GM18505 (cell line): ENCODE data around the gene MBD4.

Experiments
- ATAC-seq: cut with Tn5 transposase; IDR thresholded peaks from one replicate; pipeline ENCODE4 v1.9.1; 2021; ENCODE audit not compliant: unreplicated experiment
- POLR2A ChIP-seq: IDR thresholded peaks from 4 replicates; pipeline ENCODE4 v1.6.1; 2011; ENCODE audit warnings: borderline replicate concordance; ENCODE audit not compliant: insufficient read depth, insufficient read length; ENCODE audit errors: extremely low read depth

The MBD4 gene

DNA sequence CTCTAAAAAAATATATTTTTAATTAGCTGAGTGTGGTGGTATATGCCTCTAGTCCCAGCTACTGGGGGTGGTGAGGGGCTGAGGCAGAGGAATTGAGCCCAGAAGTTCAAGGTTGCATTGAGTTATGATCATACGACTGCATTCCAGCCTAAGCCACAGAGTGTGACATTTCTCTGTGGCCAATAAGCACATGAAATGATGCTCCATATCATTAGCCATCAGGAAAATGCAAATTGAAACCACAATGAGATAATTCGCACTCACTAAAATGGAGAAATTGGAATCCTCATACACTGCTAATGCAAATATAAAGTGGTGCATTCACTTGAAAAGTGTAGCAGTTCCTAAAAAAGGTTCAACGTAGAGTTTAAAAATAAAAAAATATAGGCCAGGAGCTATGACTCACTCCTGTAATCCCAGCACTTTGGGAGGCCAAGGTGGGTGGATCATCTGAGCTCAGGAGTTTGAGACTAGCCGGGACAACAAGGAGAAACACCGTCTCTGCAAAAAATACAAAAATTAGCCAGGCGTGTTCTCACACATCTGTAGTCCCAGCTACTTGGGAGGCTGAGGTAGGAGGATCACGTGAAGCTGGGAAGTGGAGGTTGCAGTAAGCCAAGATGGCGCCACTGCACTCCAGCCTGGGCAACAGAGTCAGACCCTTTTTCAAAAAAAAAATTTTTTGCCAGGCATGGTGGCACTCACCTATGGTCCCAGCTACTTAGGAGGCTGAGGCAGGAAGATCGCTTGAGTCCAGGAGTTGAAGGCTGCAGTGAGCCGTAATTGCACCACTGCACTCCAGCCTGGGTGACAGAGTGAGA, 35.4 kb upstream of the MBD4 start:
- no peak for TF ChIP-seq POLR2A
- ATAC-seq = no peak

DNA sequence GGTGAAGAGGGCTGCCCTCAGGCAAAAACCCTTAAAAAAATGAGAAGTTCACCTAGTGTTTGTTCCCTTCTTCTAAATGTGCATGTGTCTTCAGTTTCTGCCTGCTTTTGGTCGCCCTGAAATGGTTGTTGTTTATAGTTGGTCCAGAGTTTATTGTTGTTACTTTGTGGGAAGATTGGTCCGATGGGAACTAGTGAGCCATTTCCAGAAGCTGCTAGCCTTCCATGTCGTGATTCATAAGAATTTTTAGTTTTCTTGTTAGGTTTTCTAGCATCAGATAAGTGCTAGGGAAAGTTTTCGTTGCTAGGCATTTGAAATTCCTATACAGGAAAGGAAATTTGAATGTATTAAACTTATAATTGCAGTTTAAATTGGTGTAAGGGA, 34.0 kb upstream of the MBD4 start:
- TF ChIP-seq POLR2A = no peak
- no peak for ATAC-seq

DNA sequence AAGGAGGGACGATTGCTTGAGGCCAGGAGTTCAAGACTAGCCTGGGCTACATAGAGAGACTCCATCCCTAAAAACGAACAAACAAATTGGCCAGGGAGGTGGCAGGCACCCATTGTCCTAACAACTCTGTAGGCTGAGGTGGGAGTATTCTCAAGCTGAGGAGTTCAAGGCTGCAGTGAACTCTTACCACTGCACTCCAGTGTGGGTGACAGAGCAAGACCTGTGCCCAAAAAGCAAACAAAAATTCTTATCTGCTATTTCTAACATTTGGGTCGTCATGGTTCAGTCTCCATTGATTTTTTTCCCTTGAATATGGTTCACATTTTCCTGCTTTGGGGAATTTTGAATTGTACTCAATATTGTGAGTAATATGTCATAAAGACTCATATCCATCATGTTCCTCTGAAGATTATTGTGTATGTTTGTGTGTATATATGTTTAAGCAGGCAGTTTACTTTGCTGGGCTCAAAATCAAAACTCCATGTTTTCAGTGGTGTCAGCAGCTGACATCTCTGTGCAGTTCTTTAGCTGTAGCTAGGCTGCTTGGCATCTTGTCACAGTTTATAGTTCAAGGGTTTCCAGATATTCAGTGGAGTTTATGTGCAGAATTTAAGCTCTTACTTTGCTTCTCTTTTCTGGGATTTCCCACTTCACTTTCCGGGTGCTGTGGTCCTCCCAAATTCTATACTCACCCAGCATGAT, 33.5 kb upstream of the MBD4 start:
- TF ChIP-seq POLR2A = no peak
- ATAC-seq = no peak

DNA sequence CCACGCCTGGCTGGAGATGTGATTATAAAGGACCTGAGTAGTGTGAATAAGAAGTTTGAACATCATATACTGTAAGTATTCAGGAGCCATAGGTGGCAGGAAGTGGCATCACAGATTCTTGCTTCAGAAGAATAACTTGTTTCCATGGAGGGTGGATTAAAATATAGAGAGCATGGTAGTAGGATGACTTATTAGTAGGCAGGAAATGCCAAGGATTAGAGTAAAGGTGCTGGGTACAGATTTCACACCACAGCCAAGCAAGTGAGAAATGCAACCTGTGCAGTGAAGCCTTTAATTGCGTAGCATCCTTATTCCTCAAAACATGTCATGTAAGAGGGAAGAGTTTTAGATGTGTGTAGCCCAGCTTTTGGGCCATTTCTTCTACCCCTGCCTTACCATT, 31.1 kb upstream of the MBD4 start:
- TF ChIP-seq POLR2A = no peak
- ATAC-seq = no peak

DNA sequence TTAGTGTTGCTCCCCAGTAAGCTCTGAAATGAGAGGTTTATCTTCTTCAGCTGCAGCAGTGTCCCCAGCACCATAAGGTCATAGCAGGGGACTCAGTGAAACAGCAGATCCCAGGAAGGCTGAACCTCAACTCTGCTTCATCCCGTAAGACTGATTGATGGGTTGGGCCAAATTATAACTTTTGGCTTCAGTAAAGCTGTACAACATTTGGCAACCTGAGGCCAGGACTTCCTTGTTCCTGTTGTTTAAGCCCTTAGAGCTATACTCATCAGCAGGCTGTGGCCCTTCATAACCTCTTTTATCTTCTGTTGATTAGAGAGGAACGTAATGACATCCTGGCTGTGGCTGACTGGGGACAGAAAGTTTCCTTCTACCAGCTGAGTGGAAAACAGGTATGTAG, 29.3 kb upstream of the MBD4 start:
- no peak for TF ChIP-seq POLR2A
- ATAC-seq = no peak

DNA sequence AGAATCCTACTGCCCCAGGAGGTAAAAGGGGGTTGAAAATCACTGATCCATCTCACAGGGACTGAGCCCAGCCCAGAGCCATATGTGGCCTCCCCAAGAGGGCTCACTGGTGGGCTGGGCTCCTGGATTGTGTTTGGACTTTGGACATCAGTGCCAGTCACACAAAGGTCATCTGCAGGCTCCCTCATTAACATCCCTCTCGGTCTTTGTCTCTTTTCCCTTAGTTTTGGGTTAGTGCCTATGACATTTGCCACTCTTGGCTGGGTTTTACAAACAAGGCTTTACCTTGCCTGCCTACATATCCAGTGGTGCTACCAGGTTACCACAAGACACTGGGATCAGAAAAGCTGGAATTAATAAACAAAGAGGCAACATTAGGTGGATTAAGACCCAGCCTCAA, 28.2 kb upstream of the MBD4 start:
- TF ChIP-seq POLR2A = no peak
- no peak for ATAC-seq

DNA sequence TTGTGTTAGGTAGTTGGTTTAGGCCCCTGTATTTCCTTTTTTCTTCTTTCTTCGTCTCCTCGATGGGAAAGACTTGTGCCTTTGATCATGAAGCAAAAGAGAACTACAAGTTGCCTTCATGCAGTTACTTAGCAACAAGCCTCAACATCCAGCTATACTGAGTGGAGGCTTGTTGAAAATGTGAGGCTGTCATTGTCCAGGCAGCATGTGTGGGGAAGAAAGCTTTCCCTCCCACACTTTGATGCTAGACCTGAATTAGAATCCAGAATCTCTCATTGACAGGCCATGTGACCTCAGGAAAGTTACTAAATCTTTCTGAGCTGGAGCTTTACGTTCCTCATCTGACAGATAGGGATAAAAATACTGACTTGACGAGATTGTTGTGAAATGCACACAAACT, 24.0 kb upstream of the MBD4 start:
- no peak for ATAC-seq
- TF ChIP-seq POLR2A = no peak

DNA sequence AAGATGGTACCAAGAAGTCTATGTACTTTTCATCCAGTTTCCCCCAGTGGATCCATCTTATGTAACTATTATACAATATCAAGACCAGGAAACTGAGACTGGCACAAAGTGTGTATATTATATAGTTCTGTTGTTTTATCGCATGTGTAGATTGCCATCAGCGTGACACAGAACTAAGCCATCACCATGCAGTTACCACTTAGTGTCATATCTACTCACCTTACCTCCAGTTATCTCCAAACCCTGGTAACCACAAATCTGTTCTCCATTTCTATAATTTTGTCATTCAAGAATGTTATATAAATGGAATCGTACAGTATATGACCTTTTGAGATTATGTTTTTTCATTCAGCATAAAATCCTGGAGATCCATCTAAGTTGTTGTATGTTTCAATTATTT, 23.3 kb upstream of the MBD4 start:
- no peak for TF ChIP-seq POLR2A
- ATAC-seq = no peak

DNA sequence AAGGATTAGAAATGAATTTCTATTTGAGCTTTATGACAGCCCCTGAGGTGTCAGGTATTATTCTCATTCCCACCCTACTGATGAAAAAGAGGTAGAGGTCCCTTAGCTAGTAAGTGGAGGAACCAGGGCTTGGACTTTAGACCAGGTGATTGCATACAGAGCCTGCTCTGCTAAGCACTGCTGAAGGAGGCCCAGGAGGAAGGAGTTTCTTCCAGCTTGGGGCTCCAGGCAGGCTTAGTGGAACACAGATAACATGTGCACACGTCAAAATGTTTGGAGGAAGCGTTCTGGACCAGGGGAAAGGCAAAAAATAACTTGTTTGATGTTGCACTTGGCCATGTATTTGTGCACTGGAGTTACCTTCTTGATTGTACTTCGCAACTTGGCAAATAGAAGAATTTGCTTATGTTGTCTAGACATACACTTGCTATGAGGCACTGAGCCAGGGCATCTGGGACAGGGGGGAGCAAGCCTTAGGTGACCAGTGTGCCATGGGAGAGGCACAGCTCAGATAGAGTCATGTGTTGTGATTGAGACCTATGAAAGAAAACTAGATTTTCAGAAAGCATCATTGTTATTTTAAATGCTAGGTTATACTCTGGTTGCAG, 22.7 kb upstream of the MBD4 start:
- TF ChIP-seq POLR2A = no peak
- ATAC-seq = no peak

DNA sequence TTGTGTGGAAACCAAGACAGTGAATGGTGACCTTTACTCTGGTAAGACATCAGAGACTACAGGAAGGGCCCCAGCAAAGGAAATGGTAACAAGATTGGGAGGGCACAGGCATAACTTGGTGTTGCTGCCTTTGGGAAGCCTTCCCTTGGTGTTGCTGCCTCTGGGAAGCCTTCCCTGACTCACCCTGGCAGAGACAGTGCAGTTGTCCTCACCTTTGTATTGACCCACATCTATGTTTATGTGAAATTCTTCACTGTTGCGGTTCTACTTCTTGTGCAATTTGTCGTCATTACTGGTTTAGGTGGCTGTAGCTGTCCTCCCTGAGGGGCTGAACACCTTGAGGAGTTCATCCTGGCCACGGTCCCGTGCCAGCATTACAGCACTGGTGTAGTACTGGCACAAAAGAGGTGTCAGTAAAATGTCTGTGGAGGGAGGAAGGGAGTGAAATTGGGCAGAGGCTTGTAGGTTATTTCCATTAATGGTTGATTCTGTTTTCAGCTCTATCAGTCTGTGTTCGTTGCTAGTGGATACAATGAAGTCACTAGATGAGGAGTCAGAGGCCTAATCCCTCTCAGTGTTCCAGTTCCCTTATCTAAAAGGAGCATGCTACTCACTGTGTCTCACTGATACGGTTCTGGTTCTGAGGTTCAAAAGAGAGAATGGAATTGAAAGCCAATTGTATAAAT, 21.9 kb upstream of the MBD4 start:
- no peak for TF ChIP-seq POLR2A
- no peak for ATAC-seq

DNA sequence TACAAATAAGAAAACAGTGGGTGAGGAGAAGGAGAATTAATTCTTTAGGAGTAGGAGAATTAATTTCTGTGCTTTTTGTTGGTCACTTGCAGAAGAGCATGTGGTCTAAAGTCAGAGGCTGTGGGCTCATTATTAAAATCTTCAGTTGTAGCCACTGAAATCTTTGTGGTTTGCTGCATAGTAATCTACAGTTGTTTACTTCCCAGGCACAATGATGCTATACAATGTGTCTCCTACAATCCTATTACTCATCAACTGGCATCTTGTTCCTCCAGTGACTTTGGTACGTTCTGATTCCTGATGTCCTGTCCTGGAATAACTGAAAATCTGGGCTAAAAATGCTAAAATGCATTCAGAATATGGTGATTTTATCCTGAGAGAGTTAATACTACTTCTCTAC, 21.3 kb upstream of the MBD4 start:
- no peak for ATAC-seq
- TF ChIP-seq POLR2A = no peak

DNA sequence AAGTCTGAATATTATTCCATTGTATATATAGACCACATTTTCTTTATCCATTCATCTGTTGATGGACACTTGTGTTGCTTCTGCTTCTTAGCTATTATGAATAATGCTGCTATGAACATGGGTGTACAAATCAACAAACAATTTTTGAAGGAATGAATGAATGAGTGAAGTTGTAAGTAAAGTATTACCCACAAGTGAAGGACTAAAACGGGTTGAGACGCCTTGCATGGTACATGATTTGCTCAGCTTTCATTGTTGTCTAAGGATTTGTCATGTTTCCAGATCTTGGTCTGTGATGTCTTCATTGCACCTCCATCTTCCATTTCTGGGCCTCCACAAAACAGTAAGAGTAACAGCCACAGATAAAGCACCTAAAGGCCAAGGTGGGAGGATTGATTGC, 20.8 kb upstream of the MBD4 start:
- TF ChIP-seq POLR2A = no peak

DNA sequence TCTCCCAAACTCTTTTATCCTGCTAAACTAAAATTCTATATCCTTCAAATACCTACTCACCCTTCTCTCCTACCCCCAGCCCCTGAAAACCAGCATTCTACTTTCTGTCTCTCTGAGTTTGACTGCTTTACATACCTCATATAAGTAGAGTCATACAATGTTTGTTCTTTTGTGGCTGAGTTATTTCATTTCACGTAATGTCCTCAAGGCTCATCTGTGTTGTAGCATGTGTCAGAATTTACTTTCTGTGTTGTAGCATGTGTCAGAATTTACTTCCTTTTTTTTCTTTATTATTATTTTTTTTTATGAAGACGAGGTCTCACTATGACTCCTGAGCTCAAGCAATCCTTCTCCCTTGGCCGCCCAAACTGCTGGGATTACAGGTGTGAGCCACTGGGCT, 20.4 kb upstream of the MBD4 start:
- ATAC-seq = no peak
- TF ChIP-seq POLR2A = no peak

More for the DNA sequence above, 20.8 kb upstream of the MBD4 start:
- ATAC-seq = no peak

DNA sequence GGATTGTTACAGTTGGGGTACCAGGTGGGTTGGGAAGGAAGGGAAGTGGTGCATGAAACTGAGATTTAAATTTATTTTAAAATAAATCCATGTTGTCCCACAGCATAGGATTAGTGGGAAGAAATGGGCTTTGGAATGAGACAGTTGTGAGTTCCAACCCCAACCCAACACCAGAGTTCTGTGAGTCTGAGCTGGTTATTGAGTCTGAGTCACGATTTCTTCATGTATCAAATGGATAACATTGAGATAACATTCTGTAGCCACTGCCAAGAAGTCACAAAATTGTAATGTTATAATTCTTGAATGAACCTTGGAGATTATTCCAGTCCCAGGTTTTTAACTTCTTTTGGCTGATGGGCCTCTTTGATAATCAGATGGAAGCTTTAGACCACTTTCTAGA, 14.0 kb upstream of the MBD4 start:
- TF ChIP-seq POLR2A = no peak
- no peak for ATAC-seq

DNA sequence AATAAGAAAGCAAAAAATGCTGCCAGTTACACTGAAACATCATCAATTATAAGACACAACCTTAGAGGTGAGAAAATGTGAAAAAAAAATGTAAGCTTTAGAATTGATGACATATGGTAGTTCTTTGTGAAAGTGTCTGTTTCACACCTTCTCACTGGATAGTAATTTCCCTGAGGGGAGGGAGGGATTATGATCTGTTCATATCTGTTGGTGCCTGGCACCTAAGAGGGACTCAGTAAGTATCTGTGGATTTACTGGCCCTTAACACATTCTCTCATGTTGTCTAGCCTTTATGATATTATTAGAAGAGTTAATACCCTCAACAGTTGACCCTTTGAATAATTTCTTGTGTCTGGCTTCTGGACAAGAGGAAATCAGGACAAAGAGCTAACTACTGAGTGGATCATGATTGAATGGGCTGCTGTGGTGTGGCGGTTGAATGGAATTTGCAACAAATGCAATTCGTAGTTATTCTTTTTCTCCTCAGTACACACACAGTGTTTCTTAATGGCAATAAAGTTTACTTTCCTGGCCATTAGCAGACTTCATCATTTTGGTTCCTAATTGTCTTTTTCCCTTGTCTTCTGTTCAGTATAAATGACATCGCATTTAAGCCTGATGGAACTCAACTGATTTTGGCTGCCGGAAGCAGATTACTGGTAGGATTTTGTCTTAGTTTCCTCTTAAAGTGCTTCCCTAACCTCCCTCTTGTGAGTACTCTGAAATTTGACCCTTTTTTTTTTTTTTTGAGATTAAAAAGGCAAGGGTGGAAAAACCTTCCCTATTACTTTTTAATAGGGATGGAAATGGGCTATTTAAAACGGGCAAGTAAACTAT, 9.7 kb upstream of the MBD4 start:
- no peak for TF ChIP-seq POLR2A
- ATAC-seq = no peak
